Measurements from ENCODE around the gene ZNF689. TPM values are rescaled to one million over a fixed set of nuclear protein-coding genes. Genes with fewer than 3 reads are reported as not detected.
A peak's percentile ranks its signal among the peaks of the same experiment; 100 is the strongest.

The ZNF689 gene
- total and polyA plus RNA-seq, 5 donors = 3.3 to 7.1 (median 5.9) TPM

DNA sequence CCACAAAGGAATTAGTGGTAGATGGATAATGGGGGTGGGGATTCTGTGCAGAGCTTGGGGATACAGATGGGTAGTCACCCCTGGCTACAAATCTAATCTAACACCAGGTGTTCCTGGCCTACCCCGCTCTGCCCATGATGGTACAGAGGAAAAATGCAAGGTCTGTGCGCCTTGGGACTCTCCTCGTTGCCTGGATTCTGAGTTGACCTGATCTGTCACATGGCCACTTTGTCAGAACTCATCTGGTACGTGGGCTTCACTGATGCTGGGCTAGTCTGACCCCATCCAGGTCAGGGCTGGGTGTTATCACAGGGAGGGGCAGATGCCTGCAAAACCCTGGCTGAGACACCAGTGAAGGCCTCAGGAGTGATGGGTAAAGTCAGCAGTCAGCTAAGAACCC, 57.2 kb downstream of the ZNF689 start:
- WGBS = 73% methylated on average over 4 of the region's 4 CpGs
- DNase-seq (peak in 1 of 3 donors; percentile 21), ATAC-seq (no peak)
- no peaks in the 10 kb centered on the region for H3K27me3 ChIP-seq (ENCODE audit: control insufficient read depth, insufficient read depth)
- peaks cover 8% of the 10 kb centered on the region for H3K4me1 ChIP-seq (ENCODE audit: control insufficient read depth, insufficient read depth, low read length)
- H3K4me3 ChIP-seq (ENCODE audit: low read length) = no peak overlapping the region
- peak overlapping the region; percentile 23 for H3K27ac ChIP-seq (ENCODE audit: low read length)
- no peaks in the 10 kb centered on the region for H3K9me3 ChIP-seq (ENCODE audit: control insufficient read depth, low read length)
- intact Hi-C loops (cut with DNase I) = no loop called here

Other genes with a start within 250 kb of the ZNF689 start
- gene TBC1D10B, start 239.9 kb downstream of the ZNF689 start, total RNA-seq = 10 to 100 TPM; 23.4 to 27.7 (median 25.4) TPM
- gene TBC1D10B, start 239.9 kb downstream of the ZNF689 start, polyA plus RNA-seq = 19.1 TPM
- gene MYL11, start 235.6 kb downstream of the ZNF689 start, total RNA-seq = under 1 TPM in 2 of 4 donors, not detected in 2; 0.35 to 0.94 TPM
- gene MYL11, start 235.6 kb downstream of the ZNF689 start, polyA plus RNA-seq = 0.86 TPM
- 1 to 10 TPM; 1.1 to 3.6 (median 2.7) TPM for gene SEPTIN1, start 227.8 kb downstream of the ZNF689 start, total RNA-seq
- gene SEPTIN1, start 227.8 kb downstream of the ZNF689 start, polyA plus RNA-seq = 1.6 TPM
- 1 to 10 TPM; 6.2 to 8.0 (median 7.5) TPM for gene ZNF48, start 215.0 kb downstream of the ZNF689 start, total RNA-seq
- gene ZNF48, start 215.0 kb downstream of the ZNF689 start, polyA plus RNA-seq = 3.6 TPM
- gene ZNF771, start 202.8 kb downstream of the ZNF689 start, total RNA-seq = 10 to 100 TPM in 1 of 4 donors, 1 to 10 TPM in 3; 4.4 to 11.9 (median 7.0) TPM
- 5.0 TPM for gene ZNF771, start 202.8 kb downstream of the ZNF689 start, polyA plus RNA-seq
- gene DCTPP1, start 180.4 kb downstream of the ZNF689 start, total RNA-seq = 10 to 100 TPM; 26.9 to 46.2 (median 30.5) TPM
- gene DCTPP1, start 180.4 kb downstream of the ZNF689 start, polyA plus RNA-seq = 20.9 TPM
- 10 to 100 TPM; 34.8 to 41.1 (median 36.4) TPM for gene SEPHS2, start 164.5 kb downstream of the ZNF689 start, total RNA-seq
- 29.4 TPM for gene SEPHS2, start 164.5 kb downstream of the ZNF689 start, polyA plus RNA-seq
- 1 to 10 TPM in 3 of 4 donors, under 1 TPM in 1; 0.82 to 4.8 (median 1.9) TPM for gene ITGAL, start 137.6 kb downstream of the ZNF689 start, total RNA-seq
- gene ITGAL, start 137.6 kb downstream of the ZNF689 start, polyA plus RNA-seq = 0.61 TPM
- gene ZNF768, start 83.8 kb downstream of the ZNF689 start, total RNA-seq = 10 to 100 TPM; 40.9 to 65.6 (median 52.5) TPM
- 66.7 TPM for gene ZNF768, start 83.8 kb downstream of the ZNF689 start, polyA plus RNA-seq
- 10 to 100 TPM in 3 of 4 donors, 1 to 10 TPM in 1; 9.1 to 14.6 (median 12.6) TPM for gene ZNF747, start 75.5 kb downstream of the ZNF689 start, total RNA-seq
- gene ZNF747, start 75.5 kb downstream of the ZNF689 start, polyA plus RNA-seq = 10.3 TPM
- 10 to 100 TPM in 3 of 4 donors, 1 to 10 TPM in 1; 9.6 to 12.5 (median 12.3) TPM for gene ZNF764, start 52.0 kb downstream of the ZNF689 start, total RNA-seq
- 7.0 TPM for gene ZNF764, start 52.0 kb downstream of the ZNF689 start, polyA plus RNA-seq
- 10 to 100 TPM; 10.8 to 16.1 (median 13.9) TPM for gene ZNF688, start 38.7 kb downstream of the ZNF689 start, total RNA-seq
- gene ZNF688, start 38.7 kb downstream of the ZNF689 start, polyA plus RNA-seq = 12.9 TPM
- 1 to 10 TPM; 7.9 to 9.7 (median 9.2) TPM for gene ZNF785, start 24.7 kb downstream of the ZNF689 start, total RNA-seq
- gene ZNF785, start 24.7 kb downstream of the ZNF689 start, polyA plus RNA-seq = 4.3 TPM
- gene PRR14, start 40.6 kb upstream of the ZNF689 start, total RNA-seq = 10 to 100 TPM; 22.9 to 27.6 (median 24.3) TPM
- 19.1 TPM for gene PRR14, start 40.6 kb upstream of the ZNF689 start, polyA plus RNA-seq
- gene FBRS, start 48.0 kb upstream of the ZNF689 start, total RNA-seq = 10 to 100 TPM; 37.4 to 43.2 (median 38.4) TPM
- 30.4 TPM for gene FBRS, start 48.0 kb upstream of the ZNF689 start, polyA plus RNA-seq
- 10 to 100 TPM; 43.5 to 61.2 (median 46.4) TPM for gene SRCAP, start 88.8 kb upstream of the ZNF689 start, total RNA-seq
- 27.6 TPM for gene SRCAP, start 88.8 kb upstream of the ZNF689 start, polyA plus RNA-seq
- 10 to 100 TPM; 17.3 to 22.2 (median 18.7) TPM for gene PHKG2, start 138.0 kb upstream of the ZNF689 start, total RNA-seq
- 23.6 TPM for gene PHKG2, start 138.0 kb upstream of the ZNF689 start, polyA plus RNA-seq
- gene CFAP119, start 151.7 kb upstream of the ZNF689 start, total RNA-seq = 1 to 10 TPM in 2 of 4 donors, under 1 TPM in 2; 0.51 to 1.5 (median 0.92) TPM
- 0.95 TPM for gene CFAP119, start 151.7 kb upstream of the ZNF689 start, polyA plus RNA-seq
- 10 to 100 TPM; 46.6 to 64.9 (median 49.8) TPM for gene RNF40, start 151.9 kb upstream of the ZNF689 start, total RNA-seq
- 36.1 TPM for gene RNF40, start 151.9 kb upstream of the ZNF689 start, polyA plus RNA-seq
- 10 to 100 TPM; 22.9 to 25.1 (median 24.8) TPM for gene ZNF629, start 176.8 kb upstream of the ZNF689 start, total RNA-seq
- 15.2 TPM for gene ZNF629, start 176.8 kb upstream of the ZNF689 start, polyA plus RNA-seq

Data from right cardiac atrium (tissue), 5 donors.